Mammary epithelial cell (primary cell): Measurements from ENCODE around the gene PPARA.

Source experiments
- EZH2 ChIP-seq: IDR thresholded peaks from 2 replicates; pipeline ENCODE4 v1.6.1; 2012; ENCODE audit warnings: low read length, inconsistent platforms, borderline replicate concordance
- TF ChIP-seq, protein P1 (sequence below), 2 donors: IDR thresholded peaks in 1 of 2; conservative IDR thresholded peaks in 1 of 2; 2 replicates each; pipeline ENCODE4 v1.5.1; 2011 to 2012; ENCODE audit warnings: inconsistent platforms in 2 of 2, low read length in 2 of 2, mild to moderate bottlenecking in 2 of 2, control low read depth in 1 of 2, low read depth in 1 of 2; ENCODE audit not compliant: insufficient read depth in 1 of 2; ENCODE audit errors: extremely low read depth in 1 of 2

DNA sequence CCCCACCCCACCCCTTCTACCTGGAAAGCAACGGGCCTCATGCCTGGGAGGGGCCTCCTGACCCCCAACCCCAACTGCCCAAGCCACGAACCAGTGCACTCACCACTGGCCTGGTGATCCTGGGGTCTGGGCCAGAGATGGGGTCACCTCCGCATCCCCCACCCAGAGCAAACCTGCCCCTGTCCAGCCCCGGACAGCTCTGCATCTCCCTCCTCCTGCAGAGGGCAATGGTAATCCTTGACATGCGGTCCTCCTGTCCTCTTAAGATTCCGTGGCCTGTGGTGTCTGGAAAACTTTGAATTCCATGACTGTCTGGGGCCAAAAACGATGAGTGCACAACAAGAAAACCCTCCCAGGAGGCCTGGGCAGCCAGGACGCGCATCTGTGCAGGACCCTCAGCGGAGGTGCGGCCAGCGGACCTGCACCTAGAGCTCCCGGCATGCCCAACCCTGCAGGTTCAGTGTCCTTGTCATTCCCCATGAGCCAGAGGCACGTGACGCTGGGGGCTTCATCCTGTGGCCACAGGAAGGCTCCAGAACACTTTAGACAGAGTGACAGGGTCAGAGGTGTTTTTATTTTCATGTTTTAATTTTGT, 16.1 kb upstream of the PPARA start:
- no peak for TF ChIP-seq EZH2
- TF ChIP-seq, protein P1, sequence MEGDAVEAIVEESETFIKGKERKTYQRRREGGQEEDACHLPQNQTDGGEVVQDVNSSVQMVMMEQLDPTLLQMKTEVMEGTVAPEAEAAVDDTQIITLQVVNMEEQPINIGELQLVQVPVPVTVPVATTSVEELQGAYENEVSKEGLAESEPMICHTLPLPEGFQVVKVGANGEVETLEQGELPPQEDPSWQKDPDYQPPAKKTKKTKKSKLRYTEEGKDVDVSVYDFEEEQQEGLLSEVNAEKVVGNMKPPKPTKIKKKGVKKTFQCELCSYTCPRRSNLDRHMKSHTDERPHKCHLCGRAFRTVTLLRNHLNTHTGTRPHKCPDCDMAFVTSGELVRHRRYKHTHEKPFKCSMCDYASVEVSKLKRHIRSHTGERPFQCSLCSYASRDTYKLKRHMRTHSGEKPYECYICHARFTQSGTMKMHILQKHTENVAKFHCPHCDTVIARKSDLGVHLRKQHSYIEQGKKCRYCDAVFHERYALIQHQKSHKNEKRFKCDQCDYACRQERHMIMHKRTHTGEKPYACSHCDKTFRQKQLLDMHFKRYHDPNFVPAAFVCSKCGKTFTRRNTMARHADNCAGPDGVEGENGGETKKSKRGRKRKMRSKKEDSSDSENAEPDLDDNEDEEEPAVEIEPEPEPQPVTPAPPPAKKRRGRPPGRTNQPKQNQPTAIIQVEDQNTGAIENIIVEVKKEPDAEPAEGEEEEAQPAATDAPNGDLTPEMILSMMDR (conservative IDR thresholded peaks at IDR 0.05 in 1 of 2, IDR thresholded peaks at IDR 0.05 in 1 of 2; ENCODE audit: extremely low read depth in 1 of 2, insufficient read depth in 1 of 2, low read depth in 1 of 2, low read length in 2 of 2) = no peak
